HepG2 (cell line): ENCODE results near the gene PKP1. TPM values are rescaled to one million over a fixed set of nuclear protein-coding genes. Genes with fewer than 3 reads are reported as not detected.

Source experiments
- ATAC-seq: fragments of 200-7000 bp; cut with Tn5 transposase; 3 replicates; pipeline ENCODE4 v1.9.1; 2020; ENCODE audit warnings: mild to moderate bottlenecking, moderate library complexity
- BruUV-seq: library from RNA; stranded (reverse); fragments of 400-500 nt; replicated peaks from 2 replicates; lab custom pipeline; 2021; lab: Mats Ljungman, UMichigan
- CTCF ChIA-PET: fragments of 300-600 bp; formaldehyde crosslinking; extraction: SDS; loops from one replicate; lab custom pipeline; 2021; ENCODE audit warnings: low total read pairs, inconsistent platforms, low intra/inter-chr PET ratio; lab: Yijun Ruan, JAX
- POLR2A ChIA-PET: fragments of 350-600 bp; sonication (Branson Sonifier 250); formaldehyde crosslinking; loops from one replicate; lab custom pipeline; 2020; ENCODE audit warnings: antibody characterized with exemption, inconsistent platforms; lab: Yijun Ruan, JAX
- DNase-seq: peaks from one replicate; pipeline ENCODE4 v3.0.0-alpha.2; 2015; ENCODE audit warnings: low spot score
- FAIRE-seq: peaks from 3 replicates; lab custom pipeline; 2011; peaks lifted over from hg19 to GRCh38; lab: Jason Lieb, UNC
- H2AFZ ChIP-seq: one replicate; pipeline ENCODE4 v1.6.1; 2011; ENCODE audit warnings: low read length, inconsistent platforms
- H3K27ac ChIP-seq: fragments of 300-600 bp; 3 replicates; pipeline ENCODE4 v1.8.0; 2011; ENCODE audit warnings: mixed run types, mild to moderate bottlenecking, mixed read lengths, low read length, inconsistent platforms; ENCODE audit not compliant: insufficient read depth; ENCODE audit errors: extremely low read length
- H3K27me3 ChIP-seq, 2 experiments: fragments of 200-600 bp in 1 of 2; 2 replicates in 1 of 2; 3 replicates in 1 of 2; pipeline versions ENCODE4 v1.6.0 to v1.8.0; 2011; ENCODE audit warnings: low read length in 2 of 2, mild to moderate bottlenecking in 2 of 2, moderate library complexity in 2 of 2, inconsistent platforms in 1 of 2; ENCODE audit not compliant: insufficient read depth in 2 of 2, control insufficient read depth in 1 of 2
- H3K36me3 ChIP-seq, 2 experiments: fragments of 200-600 bp in 1 of 2; replicated peaks in 1 of 2; 2 replicates in 1 of 2; 3 replicates in 1 of 2; pipeline versions ENCODE4 v1.5.1 to v1.8.0; 2011; ENCODE audit warnings: low read length in 2 of 2, inconsistent platforms in 1 of 2; ENCODE audit not compliant: insufficient read depth in 2 of 2, control insufficient read depth in 1 of 2
- H3K4me1 ChIP-seq: 2 replicates; pipeline ENCODE4 v1.5.1; 2012; ENCODE audit warnings: low read length, inconsistent platforms; ENCODE audit not compliant: insufficient read depth
- H3K4me2 ChIP-seq: 2 replicates; pipeline ENCODE4 v1.6.0; 2011; ENCODE audit warnings: low read depth, low read length, inconsistent platforms
- H3K4me3 ChIP-seq, 3 experiments: fragments of 200-600 bp in 1 of 3; sonication (generic), shearing (Covaris generic) in 1 of 3; replicated peaks in 1 of 3; 2 replicates each; pipeline ENCODE4 v1.5.1; 2011 to 2016; ENCODE audit warnings: low read length in 3 of 3, inconsistent platforms in 2 of 3, low read depth in 2 of 3, mild to moderate bottlenecking in 2 of 3, control low read depth in 1 of 3, mixed read lengths in 1 of 3; ENCODE audit not compliant: insufficient read depth in 1 of 3
- H3K79me2 ChIP-seq: one replicate; pipeline ENCODE4 v1.6.1; 2011; ENCODE audit warnings: low read length, inconsistent platforms; ENCODE audit not compliant: insufficient read depth
- H3K9ac ChIP-seq: 2 replicates; pipeline ENCODE4 v1.6.0; 2011; ENCODE audit warnings: mild to moderate bottlenecking, low read depth, low read length, inconsistent platforms; ENCODE audit not compliant: insufficient read depth
- H3K9me3 ChIP-seq: 2 replicates; pipeline ENCODE4 v1.5.1; 2012; ENCODE audit warnings: mild to moderate bottlenecking, low read length
- H4K20me1 ChIP-seq: 2 replicates; pipeline ENCODE4 v1.6.0; 2011; ENCODE audit warnings: inconsistent platforms, mild to moderate bottlenecking, low read length, moderate library complexity; ENCODE audit not compliant: insufficient read depth
- GABPA ChIP-seq, 2 experiments: IDR thresholded peaks; 2 replicates each; pipeline ENCODE4 v1.6.1; 2011 to 2016; ENCODE audit warnings: low read depth in 2 of 2, low read length in 1 of 2, missing biosample characterization in 1 of 2, missing genetic modification characterization in 1 of 2
- MAFK ChIP-seq, 2 experiments: IDR thresholded peaks in 1 of 2; conservative IDR thresholded peaks in 1 of 2; 2 replicates each; pipeline ENCODE4 v1.6.1; 2011; ENCODE audit warnings: improper control_type of control experiment in 2 of 2, low read length in 2 of 2
- SPEN ChIP-seq: sonication (generic); formaldehyde crosslinking; IDR thresholded peaks from 2 replicates; pipeline ENCODE4 v1.5.1; 2020; ENCODE audit warnings: low read depth, mild to moderate bottlenecking, missing genetic modification reagents
- ZKSCAN5 ChIP-seq: sonication (generic); formaldehyde crosslinking; IDR thresholded peaks from 2 replicates; pipeline ENCODE4 v1.5.1; 2020; ENCODE audit warnings: mild to moderate bottlenecking, missing genetic modification reagents
- ZNF556 ChIP-seq: sonication (generic); formaldehyde crosslinking; IDR thresholded peaks from 2 replicates; pipeline ENCODE4 v1.4.0; 2020; ENCODE audit warnings: mild to moderate bottlenecking, missing genetic modification reagents, borderline replicate concordance
- ZNF652 ChIP-seq: IDR thresholded peaks from 2 replicates; pipeline ENCODE4 v1.6.1; 2016; ENCODE audit warnings: low read depth, borderline replicate concordance
- ZNF782 ChIP-seq: sonication (generic); formaldehyde crosslinking; IDR thresholded peaks from 2 replicates; pipeline ENCODE4 v1.4.0; 2020; ENCODE audit warnings: missing genetic modification reagents, mild to moderate bottlenecking, borderline replicate concordance
- WGBS: methylation state at CpG from one replicate; pipeline ENCODE4 v1.1.6; 2017; ENCODE audit warnings: low lambda C conversion rate; 5-methylcytosine and 5-hydroxymethylcytosine counted together
- in situ Hi-C: cut with HindIII; loops from 2 replicates; pipeline ENCODE4 v1.10.0; 2017; ENCODE audit warnings: low pct_unique_long_range_greater_than_20kb; ENCODE audit not compliant: extremely low pct_ligation_motif_present
- intact Hi-C: fragments of 100-400 bp; cut with micrococcal nuclease; formaldehyde crosslinking; loops from one replicate; pipeline ENCODE4 v1.10.0; 2022; ENCODE audit not compliant: unreplicated experiment
- polyA plus RNA-seq, 8 experiments: library from polyadenylated mRNA; depleted of rRNA in 3 of 8; stranded (reverse) in 7 of 8; unstranded in 1 of 8; fragments of >200 nt; fragmentation: Illumina TruSeq in 4 of 8; extraction: Trizol in 4 of 8; gene quantifications; 2 replicates each; pipeline versions ENCODE4 v1.2.1 to v1.2.3, GENCODE V29; 2011 to 2016; ENCODE audit warnings: low read depth in 4 of 8, missing spikeins in 1 of 8, mixed read lengths in 1 of 8; ENCODE audit not compliant: insufficient read depth in 1 of 8
- total RNA-seq, 5 experiments: library from RNA; depleted of rRNA; stranded (reverse); fragments of >200 nt; fragmentation: Illumina TruSeq; extraction: Trizol; gene quantifications; 2 replicates each; pipeline ENCODE4 v1.2.3, GENCODE V29; 2016; ENCODE audit warnings: low read depth in 1 of 5
- TF ChIP-seq, protein P1 (sequence below): sonication (generic); formaldehyde crosslinking; IDR thresholded peaks from 2 replicates; pipeline ENCODE4 v1.4.0; 2020; ENCODE audit warnings: low read depth, mild to moderate bottlenecking, missing genetic modification reagents
- TF ChIP-seq, protein P2 (sequence below): sonication (generic); formaldehyde crosslinking; IDR thresholded peaks from 2 replicates; pipeline ENCODE4 v1.4.0; 2020; ENCODE audit warnings: mild to moderate bottlenecking, missing genetic modification reagents
- TF ChIP-seq, protein P3 (sequence below): IDR thresholded peaks from 2 replicates; pipeline ENCODE4 v1.6.1; 2012; ENCODE audit warnings: inconsistent platforms
- TF ChIP-seq, protein P4 (sequence below): sonication (generic); formaldehyde crosslinking; IDR thresholded peaks from 2 replicates; pipeline ENCODE4 v1.4.0; 2020; ENCODE audit warnings: missing genetic modification reagents

PKP1 gene
- total and polyA plus RNA-seq, 2 of the 13 experiments (the other 11 are each of a cell fraction or from before 2014, with no cell fraction given): not detected

DNA sequence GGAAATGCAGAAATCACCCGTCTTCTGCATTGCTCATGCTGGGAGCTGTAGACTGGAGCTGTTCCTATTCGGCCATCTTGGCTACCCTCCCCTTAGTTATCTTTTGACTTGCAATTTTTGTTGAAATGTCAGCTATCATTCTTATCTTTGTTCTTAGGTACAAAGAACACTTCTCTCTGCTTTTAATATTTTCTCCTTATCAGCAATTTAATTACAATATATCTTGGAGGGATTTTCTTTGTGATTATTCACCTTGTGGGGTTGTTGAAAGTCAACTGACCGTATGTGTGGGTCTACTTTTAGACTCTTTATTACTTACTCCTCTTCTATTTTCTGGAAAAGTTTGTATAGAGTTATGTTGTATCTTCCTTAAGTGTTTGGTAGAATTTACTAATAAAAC is 43.1 kb upstream of the PKP1 start:
- Histone ChIP-seq H3K4me3 (no peak overlapping the region), H3K36me3 (no peaks in the 10 kb centered on the region), H4K20me1 (no peaks in the 10 kb centered on the region), H3K4me2 (no peak overlapping the region), H3K9ac (no peak overlapping the region), H3K79me2 (no peaks in the 10 kb centered on the region), H3K27me3 (no peaks in the 10 kb centered on the region), H3K9me3 (no peaks in the 10 kb centered on the region), H2AFZ (no peak overlapping the region), H3K4me1 (no peaks in the 10 kb centered on the region), H3K27ac (no peak overlapping the region)
- FAIRE-seq: no peak
- no TSS peak for BruUV-seq
- WGBS: 79% methylated on average over 3 of the region's 3 CpGs
- in situ Hi-C loops: no loop called here
- CTCF ChIA-PET: no interaction called here
- TF ChIP-seq, protein P1, sequence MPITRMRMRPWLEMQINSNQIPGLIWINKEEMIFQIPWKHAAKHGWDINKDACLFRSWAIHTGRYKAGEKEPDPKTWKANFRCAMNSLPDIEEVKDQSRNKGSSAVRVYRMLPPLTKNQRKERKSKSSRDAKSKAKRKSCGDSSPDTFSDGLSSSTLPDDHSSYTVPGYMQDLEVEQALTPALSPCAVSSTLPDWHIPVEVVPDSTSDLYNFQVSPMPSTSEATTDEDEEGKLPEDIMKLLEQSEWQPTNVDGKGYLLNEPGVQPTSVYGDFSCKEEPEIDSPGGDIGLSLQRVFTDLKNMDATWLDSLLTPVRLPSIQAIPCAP (CRISPR knock-in tag): no peak
- TF ChIP-seq ZNF652 (CRISPR knock-in tag) (no peak), MAFK (conservative IDR thresholded peaks at IDR 0.05 in 1 of 2, IDR thresholded peaks at IDR 0.05 in 1 of 2; ENCODE audit: low read length in 2 of 2) (peak; percentile 28 to 31; a peak in 2 of 4 replicates), ZNF556 (CRISPR knock-in tag) (no peak)
- intact Hi-C loops: no loop called here
- ATAC-seq: no peak
- POLR2A ChIA-PET: no interaction called here
- no peak for DNase-seq

DNA sequence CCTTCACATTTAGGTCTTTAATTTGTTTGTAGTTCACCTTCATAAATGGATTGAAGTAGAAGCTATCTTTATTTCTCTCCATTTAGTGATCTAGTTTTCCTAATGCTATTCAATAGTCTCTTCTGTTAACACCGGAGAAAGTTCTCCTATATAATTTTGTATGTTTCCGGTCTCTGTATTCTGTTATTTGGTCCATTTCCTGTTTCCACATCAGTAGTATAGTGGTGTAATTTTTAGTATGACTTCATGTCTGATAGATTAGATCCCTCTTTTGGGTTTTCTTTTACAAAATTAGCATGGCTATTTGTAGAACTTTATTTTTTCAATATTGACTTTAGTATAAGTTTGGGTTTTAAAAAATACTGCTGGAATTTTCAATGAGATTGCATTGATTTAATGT is 41.6 kb upstream of the PKP1 start:
- ChIA-PET CTCF (no interaction called here), POLR2A (no interaction called here)
- no peak for ATAC-seq
- no peak for FAIRE-seq
- no peaks in the 10 kb centered on the region for H3K36me3 ChIP-seq
- no peaks in the 10 kb centered on the region for H3K9me3 ChIP-seq
- no peak overlapping the region for H3K27ac ChIP-seq
- H2AFZ ChIP-seq: no peak overlapping the region
- no peaks in the 10 kb centered on the region for H3K27me3 ChIP-seq
- no peaks in the 10 kb centered on the region for H3K79me2 ChIP-seq
- no peak overlapping the region for H3K9ac ChIP-seq
- no peak overlapping the region for H3K4me2 ChIP-seq
- BruUV-seq: no TSS peak
- no peak for DNase-seq
- 67% methylated on average over 2 of the region's 2 CpGs for WGBS
- no peaks in the 10 kb centered on the region for H4K20me1 ChIP-seq
- no peaks in the 10 kb centered on the region for H3K4me1 ChIP-seq
- in situ Hi-C loops (no loop called here), intact Hi-C loops (no loop called here)
- H3K4me3 ChIP-seq: no peak overlapping the region
- no peak for TF ChIP-seq ZKSCAN5 (CRISPR knock-in tag)
- TF ChIP-seq, protein P2, sequence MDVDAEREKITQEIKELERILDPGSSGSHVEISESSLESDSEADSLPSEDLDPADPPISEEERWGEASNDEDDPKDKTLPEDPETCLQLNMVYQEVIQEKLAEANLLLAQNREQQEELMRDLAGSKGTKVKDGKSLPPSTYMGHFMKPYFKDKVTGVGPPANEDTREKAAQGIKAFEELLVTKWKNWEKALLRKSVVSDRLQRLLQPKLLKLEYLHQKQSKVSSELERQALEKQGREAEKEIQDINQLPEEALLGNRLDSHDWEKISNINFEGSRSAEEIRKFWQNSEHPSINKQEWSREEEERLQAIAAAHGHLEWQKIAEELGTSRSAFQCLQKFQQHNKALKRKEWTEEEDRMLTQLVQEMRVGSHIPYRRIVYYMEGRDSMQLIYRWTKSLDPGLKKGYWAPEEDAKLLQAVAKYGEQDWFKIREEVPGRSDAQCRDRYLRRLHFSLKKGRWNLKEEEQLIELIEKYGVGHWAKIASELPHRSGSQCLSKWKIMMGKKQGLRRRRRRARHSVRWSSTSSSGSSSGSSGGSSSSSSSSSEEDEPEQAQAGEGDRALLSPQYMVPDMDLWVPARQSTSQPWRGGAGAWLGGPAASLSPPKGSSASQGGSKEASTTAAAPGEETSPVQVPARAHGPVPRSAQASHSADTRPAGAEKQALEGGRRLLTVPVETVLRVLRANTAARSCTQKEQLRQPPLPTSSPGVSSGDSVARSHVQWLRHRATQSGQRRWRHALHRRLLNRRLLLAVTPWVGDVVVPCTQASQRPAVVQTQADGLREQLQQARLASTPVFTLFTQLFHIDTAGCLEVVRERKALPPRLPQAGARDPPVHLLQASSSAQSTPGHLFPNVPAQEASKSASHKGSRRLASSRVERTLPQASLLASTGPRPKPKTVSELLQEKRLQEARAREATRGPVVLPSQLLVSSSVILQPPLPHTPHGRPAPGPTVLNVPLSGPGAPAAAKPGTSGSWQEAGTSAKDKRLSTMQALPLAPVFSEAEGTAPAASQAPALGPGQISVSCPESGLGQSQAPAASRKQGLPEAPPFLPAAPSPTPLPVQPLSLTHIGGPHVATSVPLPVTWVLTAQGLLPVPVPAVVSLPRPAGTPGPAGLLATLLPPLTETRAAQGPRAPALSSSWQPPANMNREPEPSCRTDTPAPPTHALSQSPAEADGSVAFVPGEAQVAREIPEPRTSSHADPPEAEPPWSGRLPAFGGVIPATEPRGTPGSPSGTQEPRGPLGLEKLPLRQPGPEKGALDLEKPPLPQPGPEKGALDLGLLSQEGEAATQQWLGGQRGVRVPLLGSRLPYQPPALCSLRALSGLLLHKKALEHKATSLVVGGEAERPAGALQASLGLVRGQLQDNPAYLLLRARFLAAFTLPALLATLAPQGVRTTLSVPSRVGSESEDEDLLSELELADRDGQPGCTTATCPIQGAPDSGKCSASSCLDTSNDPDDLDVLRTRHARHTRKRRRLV (CRISPR knock-in tag): no peak
- no peak for TF ChIP-seq ZNF782
- TF ChIP-seq GABPA (IDR thresholded peaks at IDR 0.05; ENCODE audit: low read depth, low read length): no peak
- TF ChIP-seq GABPA (CRISPR knock-in tag; IDR thresholded peaks at IDR 0.05; ENCODE audit: low read depth): no peak
- no peak for TF ChIP-seq SPEN (CRISPR knock-in tag)
- TF ChIP-seq, protein P3, sequence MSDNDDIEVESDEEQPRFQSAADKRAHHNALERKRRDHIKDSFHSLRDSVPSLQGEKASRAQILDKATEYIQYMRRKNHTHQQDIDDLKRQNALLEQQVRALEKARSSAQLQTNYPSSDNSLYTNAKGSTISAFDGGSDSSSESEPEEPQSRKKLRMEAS: no peak
- TF ChIP-seq, protein P4, sequence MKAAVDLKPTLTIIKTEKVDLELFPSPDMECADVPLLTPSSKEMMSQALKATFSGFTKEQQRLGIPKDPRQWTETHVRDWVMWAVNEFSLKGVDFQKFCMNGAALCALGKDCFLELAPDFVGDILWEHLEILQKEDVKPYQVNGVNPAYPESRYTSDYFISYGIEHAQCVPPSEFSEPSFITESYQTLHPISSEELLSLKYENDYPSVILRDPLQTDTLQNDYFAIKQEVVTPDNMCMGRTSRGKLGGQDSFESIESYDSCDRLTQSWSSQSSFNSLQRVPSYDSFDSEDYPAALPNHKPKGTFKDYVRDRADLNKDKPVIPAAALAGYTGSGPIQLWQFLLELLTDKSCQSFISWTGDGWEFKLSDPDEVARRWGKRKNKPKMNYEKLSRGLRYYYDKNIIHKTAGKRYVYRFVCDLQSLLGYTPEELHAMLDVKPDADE (CRISPR knock-in tag): no peak
